ENCODE measurements around the gene COL4A2.
A peak's percentile ranks its signal among the peaks of the same experiment; 100 is the strongest.

DNA sequence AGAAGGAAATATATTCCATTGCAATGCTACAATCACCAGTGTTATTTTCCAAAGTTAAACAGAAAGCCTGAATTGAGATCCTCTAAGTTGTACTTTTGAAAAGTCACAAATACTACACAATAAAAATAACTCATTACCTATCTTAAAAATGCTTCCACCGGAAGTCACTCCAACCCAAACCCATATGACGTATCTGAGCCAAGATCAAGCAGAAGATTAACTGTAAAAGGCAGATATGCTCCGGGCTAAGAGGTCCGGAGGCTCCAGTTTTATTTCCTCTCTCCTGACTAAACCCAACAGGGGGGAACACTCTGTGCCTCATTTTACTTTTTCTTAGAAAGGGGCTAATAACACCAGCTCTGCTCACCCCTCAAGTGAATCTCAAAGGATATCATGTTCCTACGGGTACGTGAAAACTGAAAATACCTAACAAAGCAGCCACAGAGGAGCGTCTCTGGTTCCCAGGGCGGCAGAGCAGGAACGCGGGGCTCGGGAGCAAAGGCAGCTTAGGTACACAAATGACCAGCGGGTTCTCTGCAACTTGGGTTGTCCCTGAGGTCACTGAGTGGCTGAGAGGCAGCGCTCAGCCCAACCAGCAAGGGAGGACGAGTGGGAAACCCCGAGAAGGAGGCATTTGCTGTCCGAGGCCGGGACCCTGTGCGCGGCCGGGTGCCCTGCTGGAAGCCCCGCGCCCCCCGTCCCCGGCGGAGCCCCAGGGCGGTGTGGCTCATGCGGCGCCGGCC is 253.7 kb downstream of the COL4A2 start:
- TF ChIP-seq, protein P1, sequence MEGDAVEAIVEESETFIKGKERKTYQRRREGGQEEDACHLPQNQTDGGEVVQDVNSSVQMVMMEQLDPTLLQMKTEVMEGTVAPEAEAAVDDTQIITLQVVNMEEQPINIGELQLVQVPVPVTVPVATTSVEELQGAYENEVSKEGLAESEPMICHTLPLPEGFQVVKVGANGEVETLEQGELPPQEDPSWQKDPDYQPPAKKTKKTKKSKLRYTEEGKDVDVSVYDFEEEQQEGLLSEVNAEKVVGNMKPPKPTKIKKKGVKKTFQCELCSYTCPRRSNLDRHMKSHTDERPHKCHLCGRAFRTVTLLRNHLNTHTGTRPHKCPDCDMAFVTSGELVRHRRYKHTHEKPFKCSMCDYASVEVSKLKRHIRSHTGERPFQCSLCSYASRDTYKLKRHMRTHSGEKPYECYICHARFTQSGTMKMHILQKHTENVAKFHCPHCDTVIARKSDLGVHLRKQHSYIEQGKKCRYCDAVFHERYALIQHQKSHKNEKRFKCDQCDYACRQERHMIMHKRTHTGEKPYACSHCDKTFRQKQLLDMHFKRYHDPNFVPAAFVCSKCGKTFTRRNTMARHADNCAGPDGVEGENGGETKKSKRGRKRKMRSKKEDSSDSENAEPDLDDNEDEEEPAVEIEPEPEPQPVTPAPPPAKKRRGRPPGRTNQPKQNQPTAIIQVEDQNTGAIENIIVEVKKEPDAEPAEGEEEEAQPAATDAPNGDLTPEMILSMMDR (IDR thresholded peaks at IDR 0.05) = no peak
- TF ChIP-seq EP300 (IDR thresholded peaks at IDR 0.05) (no peak), POLR2A (IDR thresholded peaks at IDR 0.05) (peak in 3 of 4 donors; percentile 2 to 75 (median 23)), POLR2AphosphoS5 (IDR thresholded peaks at IDR 0.05) (no peak)
